ENCODE data around the gene GABBR2. TPM values are rescaled to one million over a fixed set of nuclear protein-coding genes. Genes with fewer than 3 reads are reported as not detected.

The GABBR2 gene
- polyA plus RNA-seq, 1 of the 3 experiments (the other 2 are of a cell fraction): not detected

- H3K4me2 ChIP-seq: peak overlapping the region; percentile 27; the same call in 1 of the 2 replicates
- peak overlapping the region in 1 of 2 experiments; percentile 57; a peak in 2 of 4 replicates for H3K27ac ChIP-seq (ENCODE audit: low read depth in 2 of 2, low read length in 1 of 2)
- no peak overlapping the region for H3K9ac ChIP-seq
- no peaks in the 10 kb centered on the region for H4K20me1 ChIP-seq (ENCODE audit: insufficient read depth)
- peak overlapping the region; percentile 26; the same call in 1 of the 2 replicates for H2AFZ ChIP-seq (ENCODE audit: low read depth)
- H3K4me1 ChIP-seq (ENCODE audit: control insufficient read depth in 1 of 2, insufficient read depth in 2 of 2, low read depth in 1 of 2, low read length in 1 of 2): 0 out of 4 replicates have a peak, but pooled peaks cover 0 to 8% of the 10 kb centered on the region in 2 experiments
- DNase-seq: no peak
- POLR2A ChIA-PET: no interaction called here
- H3K9me2 ChIP-seq: no peaks in the 10 kb centered on the region
- H3K4me3 ChIP-seq (ENCODE audit: low read depth in 2 of 2, low read length in 1 of 2): no peak overlapping the region
- CTCF ChIA-PET: interaction anchor here (1.5 kb wide), 1 partner anchor 173 kb away, joined by 3 read pairs; no protein-coding TSS in a partner anchor
- no peaks in the 10 kb centered on the region for H3K9me3 ChIP-seq
- peak; percentile 48; the same call in 1 of the 2 replicates for TF ChIP-seq PBX3 (IDR thresholded peaks at IDR 0.05)
- TF ChIP-seq FOSL2 (IDR thresholded peaks at IDR 0.05; ENCODE audit: borderline replicate concordance, low read depth): peak; percentile 75; the same call in 1 of the 2 replicates
- TF ChIP-seq POLR2AphosphoS5 (IDR thresholded peaks at IDR 0.05; ENCODE audit: low read depth, low read length): peak; percentile 22; the same call in 1 of the 2 replicates
- no peak for TF ChIP-seq FOXJ3 (CRISPR knock-in tag; IDR thresholded peaks at IDR 0.05)
- TF ChIP-seq USF1 (IDR thresholded peaks at IDR 0.05; ENCODE audit: borderline replicate concordance, low read depth): no peak
- no peak for TF ChIP-seq USF2 (IDR thresholded peaks at IDR 0.05; ENCODE audit: borderline replicate concordance, low read depth, low read length)
- TF ChIP-seq NRF1 (IDR thresholded peaks at IDR 0.05; ENCODE audit: low read depth, low read length): no peak
- TF ChIP-seq, protein P1, sequence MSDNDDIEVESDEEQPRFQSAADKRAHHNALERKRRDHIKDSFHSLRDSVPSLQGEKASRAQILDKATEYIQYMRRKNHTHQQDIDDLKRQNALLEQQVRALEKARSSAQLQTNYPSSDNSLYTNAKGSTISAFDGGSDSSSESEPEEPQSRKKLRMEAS (IDR thresholded peaks at IDR 0.05; ENCODE audit: low read depth): 0 out of 2 replicates have a peak, but pooled peaks have one; percentile 28
- TF ChIP-seq MXI1 (IDR thresholded peaks at IDR 0.05; ENCODE audit: low read depth, low read length): no peak
- no peak for TF ChIP-seq SMC3 (IDR thresholded peaks at IDR 0.05; ENCODE audit: low read depth, low read length)
- no peak for TF ChIP-seq MEF2A (IDR thresholded peaks at IDR 0.05; ENCODE audit: borderline replicate concordance, low read depth)
- no peak for TF ChIP-seq CHD2 (IDR thresholded peaks at IDR 0.05; ENCODE audit: low read length, partially characterized antibody)
- TF ChIP-seq TEAD4 (IDR thresholded peaks at IDR 0.05; ENCODE audit: borderline replicate concordance, insufficient read depth): peak; percentile 68; the same call in 1 of the 2 replicates
- peak; percentile 50; the same call in 1 of the 2 replicates for TF ChIP-seq TCF12 (IDR thresholded peaks at IDR 0.05)
- TF ChIP-seq CTCF (IDR thresholded peaks at IDR 0.05): no peak
- TF ChIP-seq ELF1 (IDR thresholded peaks at IDR 0.05): no peak
- no peak; the same call in 1 of the 2 replicates for TF ChIP-seq NFIC (IDR thresholded peaks at IDR 0.05; ENCODE audit: borderline replicate concordance)
- peak; percentile 75 for TF ChIP-seq JUND (IDR thresholded peaks at IDR 0.05)
- no peak for TF ChIP-seq RAD21 (IDR thresholded peaks at IDR 0.05; ENCODE audit: low read length)
- no peaks in the 10 kb centered on the region for H3K79me2 ChIP-seq (ENCODE audit: insufficient read depth)
- WGBS (ENCODE audit: low lambda C conversion rate): 55% methylated on average over 8 of the region's 8 CpGs
- no peaks in the 10 kb centered on the region for H3K36me3 ChIP-seq (replicated peaks in 1 of 2; ENCODE audit: control insufficient read depth in 1 of 2, insufficient read depth in 2 of 2, low read length in 1 of 2)
- peaks cover 6% of the 10 kb centered on the region for H3F3A ChIP-seq (replicated peaks; ENCODE audit: insufficient read depth)
- H3K27me3 ChIP-seq (ENCODE audit: insufficient read depth): no peaks in the 10 kb centered on the region
These were observed 220.0 kb downstream of the GABBR2 start for GRCh38 chr9:98488571-98489312.
